Measurements from ENCODE around the gene PRRT2.
A peak's percentile ranks its signal among the peaks of the same experiment; 100 is the strongest.
"Not testable (repeated sequence)": the region's sequence is repeated elsewhere in the genome, so short reads cannot be mapped to it uniquely, and the experiment has no call there.

Gene PRRT2

DNA sequence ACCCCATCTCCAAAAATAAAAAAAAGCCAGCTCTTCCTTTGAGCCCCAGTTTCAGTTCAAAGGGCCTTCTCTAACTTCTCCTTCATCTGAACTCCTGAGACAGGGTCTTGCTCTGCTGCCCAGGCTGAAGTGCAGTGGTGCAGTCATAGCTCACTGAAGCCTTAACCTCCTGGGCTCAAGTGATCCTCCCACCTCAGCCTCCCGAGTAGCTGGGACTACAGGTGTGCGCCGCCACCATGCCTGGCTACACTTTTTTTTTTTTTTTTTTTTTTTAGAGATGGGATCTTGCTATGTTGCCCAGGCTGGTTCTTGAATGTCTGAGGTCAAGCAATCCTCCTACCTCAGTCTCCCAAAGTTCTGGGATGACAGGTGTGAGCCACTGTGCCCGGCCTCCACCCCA, 21.2 kb downstream of the PRRT2 start:
- DNase-seq (ENCODE audit: low read depth in 2 of 2), result not testable (repeated sequence)

DNA sequence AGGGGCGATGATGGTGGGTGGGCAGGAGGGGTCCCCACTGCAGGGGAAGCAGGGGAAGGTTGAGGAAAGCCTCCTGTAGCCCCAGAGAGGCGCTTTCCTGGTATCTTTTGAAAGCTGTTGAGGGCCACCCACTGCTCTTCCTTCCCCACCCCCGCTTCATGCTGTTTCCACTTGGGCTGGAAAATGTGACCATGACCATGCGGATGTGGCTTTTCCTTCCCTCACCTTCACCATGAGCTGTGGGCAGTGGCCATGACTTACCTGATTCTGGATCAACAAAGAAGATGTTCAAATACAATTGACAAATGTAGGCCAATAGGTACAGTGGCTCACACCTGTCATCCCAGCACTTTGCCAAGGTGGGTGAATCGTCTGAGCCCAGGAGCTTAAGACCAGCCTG, 22.1 kb downstream of the PRRT2 start:
- DNase-seq (ENCODE audit: low read depth in 2 of 2), result no peak

DNA sequence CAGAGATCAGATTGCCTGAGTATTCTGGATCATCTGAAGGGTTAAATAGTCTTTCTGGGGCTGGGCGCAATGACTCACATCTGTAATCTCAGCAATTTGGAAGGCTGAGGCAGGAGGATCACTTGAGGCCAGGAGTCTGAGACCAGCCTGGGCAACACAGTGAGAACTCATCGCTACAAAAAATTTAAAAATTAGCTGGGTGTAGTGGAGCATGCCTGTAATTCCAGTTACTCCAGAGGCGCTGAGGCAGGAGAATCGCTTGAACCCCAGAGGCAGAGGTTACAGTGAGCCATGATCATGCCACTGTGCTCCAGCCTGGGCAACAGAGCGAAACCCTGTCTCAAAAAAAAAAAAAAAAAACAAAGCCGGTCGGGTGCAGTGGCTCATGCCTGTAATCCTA, 23.9 kb downstream of the PRRT2 start:
- no peak for DNase-seq (ENCODE audit: low read depth in 2 of 2)

DNA sequence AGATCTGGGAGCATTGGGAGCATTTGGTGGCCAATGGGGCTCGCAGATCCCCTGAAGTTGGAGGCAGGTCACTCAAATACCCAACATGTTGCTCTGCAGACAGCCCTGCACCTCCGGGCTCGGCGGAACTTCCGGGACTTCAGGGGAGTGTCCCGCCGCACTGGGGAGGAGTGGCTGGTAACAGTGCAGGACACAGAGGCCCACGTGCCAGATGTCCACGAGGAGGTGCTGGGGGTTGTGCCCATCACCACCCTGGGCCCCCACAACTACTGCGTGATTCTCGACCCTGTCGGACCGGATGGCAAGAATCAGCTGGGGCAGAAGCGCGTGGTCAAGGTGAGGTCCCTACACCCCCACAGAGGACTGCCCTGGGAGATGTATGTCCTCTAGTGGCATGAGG, 24.6 kb downstream of the PRRT2 start:
- DNase-seq (ENCODE audit: low read depth in 2 of 2), result no peak

DNA sequence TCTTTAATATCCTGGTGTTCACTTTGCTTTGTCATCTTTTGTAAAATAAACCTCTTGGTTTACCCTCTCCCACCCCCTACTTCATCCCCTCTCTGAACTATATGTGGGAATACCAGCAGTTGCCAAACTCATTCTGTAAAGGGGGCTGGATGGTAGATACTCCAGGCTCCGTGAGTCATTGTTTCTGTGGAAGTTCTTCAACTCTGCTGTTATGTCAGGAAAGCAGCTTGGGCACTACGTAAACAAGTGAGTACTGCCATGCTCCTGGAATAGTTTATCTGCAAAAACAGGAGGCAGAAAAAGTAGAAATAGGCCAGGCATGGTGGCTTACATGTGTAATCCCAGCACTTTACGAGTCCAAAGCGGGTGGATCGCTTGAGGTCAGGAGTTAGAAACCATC, 25.8 kb downstream of the PRRT2 start:
- no peak for DNase-seq (ENCODE audit: low read depth in 2 of 2)

DNA sequence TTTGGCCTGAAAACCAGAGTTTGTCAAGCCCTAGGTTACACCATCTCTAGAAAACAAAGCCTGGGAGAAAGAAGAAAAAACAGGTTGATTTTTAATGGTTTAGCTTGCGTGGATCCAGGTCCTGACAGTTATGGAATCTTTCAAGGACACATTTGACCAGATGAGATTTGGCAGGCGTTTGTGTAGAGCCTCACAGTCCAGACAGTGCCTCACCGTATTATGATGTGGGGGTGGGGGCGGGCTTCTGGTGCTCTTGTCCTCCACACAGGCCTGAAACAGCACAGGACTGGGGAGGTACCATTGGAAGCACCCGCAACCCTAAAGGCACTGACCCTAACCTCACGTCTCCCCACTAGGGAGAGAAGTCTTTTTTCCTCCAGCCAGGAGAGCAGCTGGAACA, 27.8 kb downstream of the PRRT2 start:
- DNase-seq (ENCODE audit: low read depth in 2 of 2), result no peak

DNA sequence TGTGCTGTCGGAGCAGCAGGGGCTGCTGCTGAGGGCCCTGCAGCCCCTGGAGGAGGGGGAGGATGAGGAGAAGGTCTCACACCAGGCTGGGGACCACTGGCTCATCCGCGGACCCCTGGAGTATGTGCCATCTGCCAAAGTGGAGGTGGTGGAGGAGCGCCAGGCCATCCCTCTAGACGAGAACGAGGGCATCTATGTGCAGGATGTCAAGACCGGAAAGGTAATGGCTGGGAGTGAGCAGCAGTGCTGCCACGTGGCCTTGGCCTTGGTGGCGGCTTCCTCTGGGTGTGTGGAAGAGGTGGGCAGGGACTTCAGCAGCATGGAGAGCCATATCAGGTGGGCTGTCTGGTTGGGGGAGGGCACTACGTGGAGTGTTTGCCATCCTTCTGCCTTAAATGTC, 28.2 kb downstream of the PRRT2 start:
- DNase-seq (ENCODE audit: low read depth in 2 of 2), result no peak

DNA sequence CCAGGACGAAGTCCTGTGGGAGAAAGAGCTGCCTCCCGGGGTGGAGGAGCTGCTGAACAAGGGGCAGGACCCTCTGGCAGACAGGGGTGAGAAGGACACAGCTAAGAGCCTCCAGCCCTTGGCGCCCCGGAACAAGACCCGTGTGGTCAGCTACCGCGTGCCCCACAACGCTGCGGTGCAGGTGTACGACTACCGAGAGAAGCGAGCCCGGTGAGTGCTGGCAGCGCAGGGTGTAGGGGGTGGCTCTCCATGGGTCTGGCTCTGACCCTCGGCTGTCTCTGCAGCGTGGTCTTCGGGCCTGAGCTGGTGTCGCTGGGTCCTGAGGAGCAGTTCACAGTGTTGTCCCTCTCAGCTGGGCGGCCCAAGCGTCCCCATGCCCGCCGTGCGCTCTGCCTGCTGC, 29.6 kb downstream of the PRRT2 start:
- DNase-seq (ENCODE audit: low read depth in 2 of 2), result no peak

DNA sequence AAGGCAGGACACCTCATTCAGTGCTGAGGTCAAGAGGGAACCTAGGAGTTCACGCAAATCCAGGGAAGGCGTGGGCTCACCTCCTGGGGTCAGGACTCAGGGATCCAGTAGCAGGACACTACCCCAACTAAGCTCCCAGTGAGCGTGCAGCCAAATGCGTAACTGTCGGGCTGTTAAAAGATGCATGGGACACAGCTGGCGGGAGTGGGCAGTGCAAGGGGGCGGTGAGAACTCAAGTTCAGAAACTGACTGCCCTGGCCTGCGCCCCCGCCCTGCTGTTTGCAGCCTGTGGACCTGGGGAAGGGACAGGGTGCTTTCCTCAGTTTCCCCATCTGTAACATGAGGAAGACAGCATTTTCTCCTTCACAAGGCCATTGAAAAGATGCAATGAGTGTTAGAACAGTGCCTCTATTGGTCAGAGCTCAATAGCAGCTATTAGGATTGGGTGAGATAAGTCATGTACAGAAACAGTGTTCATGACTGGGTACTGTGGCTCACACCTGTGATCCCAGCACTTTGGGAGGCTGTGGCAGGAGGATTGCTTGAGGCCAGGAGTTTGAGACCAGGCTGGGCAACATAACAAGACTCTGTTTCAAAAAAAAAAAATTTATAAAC, 30.8 kb downstream of the PRRT2 start:
- no peak for DNase-seq (ENCODE audit: low read depth in 2 of 2)

DNA sequence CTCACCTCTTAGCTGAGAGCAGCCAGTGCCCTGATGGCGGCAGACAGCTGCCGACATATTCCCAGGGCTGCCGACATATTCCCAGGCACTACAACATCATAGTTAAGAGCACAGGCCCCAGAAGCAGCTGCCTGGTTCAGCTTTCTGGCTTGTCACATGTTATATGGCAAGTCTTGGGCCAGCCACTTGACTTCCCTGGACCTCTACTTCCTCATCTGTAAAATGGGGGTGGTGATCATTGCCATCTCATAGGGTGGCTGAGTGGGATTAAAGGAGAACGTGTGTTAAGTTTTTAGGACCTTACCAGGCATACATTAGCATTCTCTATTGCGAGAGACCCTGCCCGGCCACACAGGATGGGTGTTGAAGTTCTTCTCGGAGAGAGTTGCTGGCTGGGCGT, 31.9 kb downstream of the PRRT2 start:
- DNase-seq (ENCODE audit: low read depth in 2 of 2), result no peak

DNA sequence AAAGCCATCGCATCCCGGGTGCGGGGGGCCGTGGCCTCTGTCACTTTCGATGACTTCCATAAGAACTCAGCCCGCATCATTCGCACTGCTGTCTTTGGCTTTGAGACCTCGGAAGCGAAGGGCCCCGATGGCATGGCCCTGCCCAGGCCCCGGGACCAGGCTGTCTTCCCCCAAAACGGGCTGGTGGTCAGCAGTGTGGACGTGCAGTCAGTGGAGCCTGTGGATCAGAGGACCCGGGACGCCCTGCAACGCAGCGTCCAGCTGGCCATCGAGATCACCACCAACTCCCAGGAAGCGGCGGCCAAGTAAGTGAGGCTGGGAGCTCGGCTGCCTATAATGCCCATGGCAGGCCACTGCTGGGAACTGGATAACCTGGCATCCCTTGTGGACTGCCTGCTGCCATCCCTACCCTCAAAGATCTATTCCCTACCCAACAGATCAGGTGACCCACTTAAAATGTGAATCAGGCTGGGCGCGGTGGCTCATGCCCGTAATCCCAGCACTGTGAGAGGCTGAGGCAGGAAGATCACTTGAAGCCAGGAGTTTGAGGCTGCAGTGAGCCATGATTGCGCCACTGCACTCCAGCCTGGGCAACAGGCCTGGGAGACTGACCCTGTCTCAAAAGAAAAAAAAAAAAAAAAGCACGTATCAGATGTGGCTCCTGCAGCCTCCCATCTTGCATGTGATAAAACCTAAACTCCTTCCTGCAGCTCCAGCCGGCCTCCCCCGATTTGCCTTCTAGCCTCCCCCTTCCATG, 32.8 kb downstream of the PRRT2 start:
- DNase-seq (ENCODE audit: low read depth in 2 of 2), result no peak

DNA sequence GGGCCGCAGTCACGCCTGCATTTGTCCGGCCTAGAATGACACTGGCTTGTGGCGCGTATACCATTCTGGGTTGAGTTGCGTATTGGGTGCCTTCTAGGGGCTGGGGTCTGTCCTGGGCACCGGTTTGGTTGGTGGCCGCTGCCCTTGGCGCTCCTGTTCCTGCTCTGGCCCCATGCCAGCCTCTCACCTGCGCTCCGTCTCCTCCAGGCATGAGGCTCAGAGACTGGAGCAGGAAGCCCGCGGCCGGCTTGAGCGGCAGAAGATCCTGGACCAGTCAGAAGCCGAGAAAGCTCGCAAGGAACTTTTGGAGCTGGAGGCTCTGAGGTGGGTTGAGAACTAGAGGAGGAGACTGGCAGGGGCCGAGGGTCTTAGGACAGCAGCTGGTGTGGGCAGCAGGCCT, 33.7 kb downstream of the PRRT2 start:
- no peak for DNase-seq (ENCODE audit: low read depth in 2 of 2)

DNA sequence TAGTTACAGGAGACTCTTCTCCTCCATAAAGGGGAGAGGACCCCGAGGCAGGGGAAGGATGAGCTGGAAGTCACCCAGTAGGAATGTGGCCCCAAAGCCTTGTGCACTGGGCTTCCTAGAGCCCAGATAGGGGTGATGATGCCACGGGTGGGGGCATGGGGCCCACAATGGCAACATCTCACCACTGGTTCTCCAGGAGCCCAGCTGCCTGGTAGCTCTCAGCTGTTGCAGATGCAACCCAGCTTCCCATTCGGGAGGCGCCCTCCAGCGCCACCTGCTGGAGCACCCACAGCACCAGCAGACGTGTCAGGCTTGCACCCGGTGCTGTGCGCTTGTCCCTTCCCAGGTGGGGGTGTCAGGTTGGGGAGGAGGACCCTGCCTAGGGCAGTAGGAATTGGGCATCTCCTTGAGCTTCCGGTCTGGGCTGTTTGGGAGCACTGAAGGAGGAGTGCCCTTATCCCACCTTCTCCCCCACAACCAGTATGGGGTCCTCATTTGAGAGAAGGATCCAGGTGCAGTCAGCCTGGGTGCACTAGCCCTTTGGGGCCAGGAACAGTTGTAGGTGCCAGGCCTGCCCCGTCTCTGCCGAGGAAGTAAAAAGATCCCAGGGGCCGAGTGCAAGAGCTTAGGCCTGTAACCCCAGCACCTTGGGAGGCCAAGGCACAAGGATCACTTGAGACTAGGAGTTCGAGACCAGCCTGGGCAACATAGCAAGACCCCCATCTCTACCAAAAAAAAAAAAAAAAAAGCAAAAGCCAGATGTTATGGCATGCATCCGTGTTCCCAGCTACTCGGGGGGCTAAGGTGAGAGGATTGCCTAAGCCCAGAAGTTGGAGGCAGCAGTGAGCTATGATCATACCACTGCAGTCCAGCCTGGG, 36.7 kb downstream of the PRRT2 start:
- DNase-seq (ENCODE audit: low read depth in 2 of 2), result peak; percentile 62 to 72

DNA sequence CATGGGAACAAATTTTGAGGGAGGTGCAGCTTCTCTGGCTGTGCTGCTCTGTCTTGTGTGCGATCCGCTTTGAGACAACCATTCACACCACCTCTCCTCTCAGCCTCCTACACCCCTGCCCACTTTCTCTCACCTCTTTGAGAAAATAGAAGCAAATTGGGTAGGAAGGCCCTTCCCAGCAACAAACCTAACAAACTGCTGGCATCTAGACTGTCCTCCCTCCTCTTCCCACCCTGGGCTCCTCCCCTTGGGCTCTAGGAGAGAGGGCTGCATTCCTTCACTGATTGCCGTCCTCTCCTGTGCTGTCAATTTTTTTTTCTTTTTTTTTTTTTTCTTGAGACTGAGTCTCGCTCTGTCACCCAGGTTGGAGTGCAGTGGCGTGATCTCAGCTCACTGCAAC, 37.5 kb downstream of the PRRT2 start:
- no peak for DNase-seq (ENCODE audit: low read depth in 2 of 2)

DNA sequence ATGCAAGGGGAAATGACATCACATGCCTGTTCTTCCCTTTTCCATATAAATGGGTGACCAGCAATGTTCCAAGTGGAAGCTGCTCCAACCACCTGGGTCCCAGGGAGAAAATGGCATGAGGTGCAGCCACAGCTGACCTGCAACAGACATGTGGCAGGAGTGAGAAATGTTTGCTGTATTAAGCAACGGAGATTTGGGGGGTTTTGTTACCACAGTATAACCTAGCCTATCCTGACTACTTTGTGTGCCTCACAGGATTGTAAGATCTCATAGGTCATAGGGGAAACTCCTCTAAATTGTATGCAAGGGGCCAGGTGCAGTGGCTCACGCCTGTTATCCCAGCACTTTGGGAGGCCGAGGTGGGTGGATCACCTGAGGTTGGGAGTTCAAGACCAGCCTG, 39.0 kb downstream of the PRRT2 start:
- DNase-seq (ENCODE audit: low read depth in 2 of 2), result no peak

DNA sequence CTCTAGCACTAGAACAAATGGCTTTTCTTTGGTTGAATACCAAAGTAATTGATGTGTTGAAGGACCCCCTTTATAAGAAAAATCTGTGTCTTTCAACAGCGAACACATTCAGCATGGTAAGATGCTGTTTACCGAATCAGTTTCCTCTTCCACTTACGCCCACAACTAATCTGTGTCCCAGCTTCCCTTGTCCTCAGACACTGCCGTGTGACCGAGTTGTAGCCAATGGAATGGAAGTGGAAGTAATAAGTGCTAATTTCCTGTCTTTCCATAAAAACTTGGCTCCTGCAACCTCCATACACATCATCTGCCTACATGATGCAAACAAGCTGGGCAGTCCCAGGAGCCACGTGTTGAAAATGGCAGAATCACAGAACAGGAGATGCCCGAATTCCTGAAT, 40.7 kb downstream of the PRRT2 start:
- DNase-seq (ENCODE audit: low read depth in 2 of 2), result no peak

DNA sequence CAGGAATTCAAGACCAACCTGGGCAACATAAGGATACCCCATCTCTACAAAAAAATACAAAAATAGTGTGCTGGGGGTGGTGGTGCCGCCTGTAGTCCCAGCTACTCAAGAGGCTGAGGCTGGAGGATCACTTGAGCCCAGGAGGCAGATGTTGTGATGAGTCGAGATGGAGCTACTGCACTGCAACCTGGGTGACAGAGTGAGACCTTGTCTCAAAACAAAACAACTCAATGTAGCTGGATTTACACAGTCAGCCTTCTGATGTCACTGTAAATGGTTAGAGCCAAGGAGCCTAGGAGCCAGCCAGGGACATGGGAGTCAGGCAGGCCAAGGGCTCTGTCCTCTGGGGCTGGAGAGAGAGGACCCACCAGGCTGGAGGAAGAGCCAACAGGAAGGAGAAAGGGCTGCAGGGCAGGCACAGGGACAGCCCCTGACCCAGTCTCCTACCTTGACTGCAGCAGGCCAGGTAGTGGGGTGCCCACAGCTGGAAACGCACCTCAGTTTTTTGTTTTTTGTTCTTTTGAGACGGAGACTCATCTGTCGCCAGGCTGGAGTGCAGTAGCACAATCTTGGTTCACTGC, 42.6 kb downstream of the PRRT2 start:
- no peak for DNase-seq (ENCODE audit: low read depth in 2 of 2)

DNA sequence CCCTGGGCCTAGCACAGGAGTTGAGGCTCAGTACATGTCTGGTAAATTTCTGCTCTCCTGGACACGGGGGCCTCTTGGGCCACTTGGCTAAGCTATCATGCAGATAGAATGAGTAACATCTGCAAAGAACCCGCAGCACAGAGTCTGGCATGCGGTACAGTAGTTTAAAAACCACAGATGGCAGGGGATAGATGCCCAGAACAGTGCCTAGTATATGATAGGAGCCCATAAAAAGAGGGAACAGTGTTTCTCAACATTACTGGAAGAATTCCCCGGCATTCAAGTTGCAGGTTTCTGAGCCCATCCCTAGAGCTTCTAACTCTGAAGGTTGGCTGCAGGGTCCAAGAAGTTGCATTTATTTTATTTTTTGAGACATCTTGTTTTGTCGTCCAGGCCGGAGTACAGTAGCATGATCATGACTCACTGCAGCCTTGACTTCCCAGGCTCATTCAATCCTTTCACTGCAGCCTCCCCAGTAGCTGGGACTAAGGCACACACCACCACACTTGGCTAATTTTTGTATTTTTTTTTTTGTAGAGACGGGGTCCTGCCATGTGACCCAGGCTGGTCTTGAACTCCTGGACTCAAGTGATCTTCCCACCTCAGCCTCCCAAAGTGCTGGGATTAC, 45.3 kb downstream of the PRRT2 start:
- DNase-seq (ENCODE audit: low read depth in 2 of 2), result no peak

DNA sequence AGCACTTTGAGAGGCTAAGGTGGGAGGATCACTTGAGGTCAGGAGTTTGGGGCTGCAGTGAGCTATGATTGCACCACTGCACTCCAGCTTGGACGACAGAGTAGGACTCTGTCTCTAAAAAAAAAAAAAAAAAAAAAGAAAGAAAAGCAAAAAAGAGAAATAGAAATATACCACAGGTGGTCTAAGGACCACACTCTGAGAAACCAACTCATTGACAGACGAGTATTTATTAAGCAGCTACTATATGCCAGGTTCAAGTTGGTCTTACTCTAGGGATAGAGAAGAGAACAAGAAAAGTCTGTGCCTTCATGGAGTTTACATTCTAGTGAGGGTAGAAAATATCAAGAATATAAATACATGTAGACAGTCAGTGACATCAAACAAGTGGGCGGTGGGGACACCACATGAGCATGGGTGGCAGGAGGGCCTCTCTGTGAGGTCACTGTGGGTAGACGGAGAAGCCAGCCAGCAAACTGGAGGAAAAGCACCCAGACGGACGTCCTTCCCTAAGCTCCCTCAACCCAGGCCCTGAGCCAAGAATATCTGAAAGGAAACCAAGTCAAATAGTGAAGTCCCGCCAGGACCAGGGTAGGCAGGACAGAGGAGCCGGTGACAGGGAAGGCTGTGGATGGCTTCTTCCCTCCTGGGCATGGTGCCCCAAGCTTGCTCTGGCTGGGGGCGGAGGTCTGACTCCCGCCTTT, 46.3 kb downstream of the PRRT2 start:
- no peak for DNase-seq (ENCODE audit: low read depth in 2 of 2)

DNA sequence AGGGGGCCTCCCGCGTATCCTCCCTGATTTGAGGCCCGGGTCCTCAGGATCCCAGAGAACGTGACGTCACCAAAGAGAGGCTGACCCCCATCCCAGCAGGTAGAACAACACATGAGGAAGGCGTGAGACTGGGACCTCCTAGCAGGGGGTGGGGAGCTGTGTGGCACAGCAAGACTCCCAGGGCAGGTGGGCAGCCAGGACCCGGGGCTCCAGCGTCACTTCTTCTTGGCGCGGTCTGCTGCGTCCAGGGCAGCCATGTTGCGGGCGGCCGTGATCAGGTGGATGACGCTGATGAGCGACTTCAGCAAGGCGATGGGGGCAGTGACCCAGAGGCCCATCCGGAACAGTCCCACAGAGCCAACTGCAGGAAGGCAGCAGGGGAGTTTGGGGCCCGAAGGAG, 47.0 kb downstream of the PRRT2 start:
- no peak for DNase-seq (ENCODE audit: low read depth in 2 of 2)

DNA sequence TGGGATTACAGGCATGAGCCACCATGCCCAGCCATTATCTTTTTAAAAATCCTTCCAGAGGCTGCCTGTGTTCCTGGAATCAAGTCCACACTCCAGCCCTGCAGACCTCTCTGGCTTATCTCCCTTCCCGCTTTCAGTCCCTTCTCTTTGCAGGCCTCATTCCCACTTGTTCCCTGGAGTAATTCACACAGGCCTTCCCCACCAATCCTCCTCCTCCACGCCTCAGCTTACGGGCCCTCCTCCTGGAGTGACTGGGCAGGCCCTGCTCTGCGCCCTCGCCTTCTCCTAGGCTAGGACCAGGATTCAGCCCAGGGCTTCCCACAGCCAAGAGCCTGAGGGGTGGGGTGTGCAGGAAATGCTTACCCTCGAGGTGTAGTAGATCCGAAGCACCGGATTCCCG, 48.2 kb downstream of the PRRT2 start:
- no peak for DNase-seq (ENCODE audit: low read depth in 2 of 2)

Data from stimulated activated CD8-positive, alpha-beta memory T cell treated with anti-CD3 and anti-CD28 coated beads, Interleukin-2, amount 100 ng/mL, for 1 hour (primary cell).